ENCODE data around the gene AQP5.

AQP5 gene

DNA sequence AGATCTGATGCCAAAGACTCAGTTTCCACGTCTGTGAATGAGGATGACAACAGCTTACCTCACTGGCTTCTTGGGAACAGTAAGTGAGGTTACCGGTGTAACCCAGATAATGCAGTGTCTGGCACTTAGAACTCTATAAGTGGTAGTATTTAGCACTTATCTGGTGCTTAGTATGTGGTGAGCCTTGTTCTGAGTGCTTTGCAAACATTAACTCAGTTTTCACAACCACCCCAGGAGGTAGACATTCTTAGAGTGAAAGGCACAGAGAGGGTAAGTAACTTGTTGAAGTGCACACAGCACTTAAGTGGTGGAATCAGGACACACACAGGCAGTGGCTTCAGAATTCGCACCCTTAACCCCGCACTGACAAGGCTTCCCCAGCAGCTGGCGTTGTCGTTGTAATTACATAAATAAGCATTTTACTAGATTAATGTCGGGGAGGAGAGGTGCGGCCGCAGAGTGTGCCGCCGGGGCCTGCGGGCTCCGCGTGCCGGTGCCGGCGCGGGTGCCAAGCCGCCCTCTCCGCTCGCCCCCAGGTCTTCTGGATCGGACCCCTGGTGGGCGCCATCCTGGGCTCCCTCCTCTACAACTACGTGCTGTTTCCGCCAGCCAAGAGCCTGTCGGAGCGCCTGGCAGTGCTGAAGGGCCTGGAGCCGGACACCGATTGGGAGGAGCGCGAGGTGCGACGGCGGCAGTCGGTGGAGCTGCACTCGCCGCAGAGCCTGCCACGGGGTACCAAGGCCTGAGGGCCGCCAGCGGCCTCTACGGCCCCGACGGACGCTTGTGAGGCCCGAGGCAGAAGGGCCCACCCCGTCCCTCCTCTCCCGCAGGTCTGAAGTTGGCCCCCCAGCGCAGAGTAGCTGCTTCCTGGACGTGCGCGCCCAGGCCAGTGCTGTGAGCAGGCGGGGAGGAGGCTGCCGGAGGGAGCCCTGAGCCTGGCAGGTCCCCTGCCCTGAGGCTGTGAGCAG, 6.5 kb upstream of the AQP5 start:
- Histone ChIP-seq H3K36me3 (ENCODE audit: control insufficient read depth in 1 of 2, insufficient read depth in 2 of 2, low read depth in 1 of 2, low read length in 2 of 2) (no peaks in the 10 kb centered on the region), H3K9ac (ENCODE audit: low read length) (no peak overlapping the region), H2BK5ac (ENCODE audit: low read depth, low read length, poor library complexity, severe bottlenecking) (no peak overlapping the region), H3K27ac (ENCODE audit: low read length, poor library complexity, severe bottlenecking) (no peak overlapping the region), H2BK15ac (ENCODE audit: low read depth, poor library complexity, severe bottlenecking) (no peak overlapping the region), H4K8ac (ENCODE audit: low read length) (no peak overlapping the region), H4K91ac (ENCODE audit: low read length) (no peak overlapping the region), H3K4ac (ENCODE audit: low read depth in 1 of 2, low read length in 2 of 2) (no peak overlapping the region), H2BK120ac (ENCODE audit: low read depth, low read length) (no peak overlapping the region), H3K4me1 (ENCODE audit: control insufficient read depth, insufficient read depth, low read depth, low read length) (peaks cover 9% of the 10 kb centered on the region), H3K9me3 (ENCODE audit: control insufficient read depth, low read length) (no peaks in the 10 kb centered on the region), H3K79me1 (replicated peaks; ENCODE audit: low read length, poor library complexity, severe bottlenecking) (no peaks in the 10 kb centered on the region), H2BK12ac (ENCODE audit: low read length in 2 of 2) (no peak overlapping the region), H3K4me3 (ENCODE audit: insufficient read depth in 1 of 2, low read depth in 1 of 2, low read length in 2 of 2) (no peak overlapping the region), H3K4me2 (ENCODE audit: low read length, poor library complexity, severe bottlenecking) (no peak overlapping the region), H2AFZ (ENCODE audit: low read depth, low read length) (no peak overlapping the region), H3K23ac (ENCODE audit: low read length in 2 of 2) (no peak overlapping the region), H3K27me3 (ENCODE audit: control insufficient read depth in 1 of 2, insufficient read depth in 1 of 2, low read length in 2 of 2) (peaks cover 88 to 94% of the 10 kb centered on the region in 2 experiments), H3K18ac (ENCODE audit: low read depth in 1 of 2, low read length in 2 of 2) (no peak overlapping the region), H3K14ac (ENCODE audit: low read length in 2 of 2) (no peak overlapping the region), H2AK5ac (ENCODE audit: low read length, severe bottlenecking) (no peak overlapping the region)
- DNase-seq: no peak
- WGBS: 45% methylated on average over 53 of the region's 53 CpGs

DNA sequence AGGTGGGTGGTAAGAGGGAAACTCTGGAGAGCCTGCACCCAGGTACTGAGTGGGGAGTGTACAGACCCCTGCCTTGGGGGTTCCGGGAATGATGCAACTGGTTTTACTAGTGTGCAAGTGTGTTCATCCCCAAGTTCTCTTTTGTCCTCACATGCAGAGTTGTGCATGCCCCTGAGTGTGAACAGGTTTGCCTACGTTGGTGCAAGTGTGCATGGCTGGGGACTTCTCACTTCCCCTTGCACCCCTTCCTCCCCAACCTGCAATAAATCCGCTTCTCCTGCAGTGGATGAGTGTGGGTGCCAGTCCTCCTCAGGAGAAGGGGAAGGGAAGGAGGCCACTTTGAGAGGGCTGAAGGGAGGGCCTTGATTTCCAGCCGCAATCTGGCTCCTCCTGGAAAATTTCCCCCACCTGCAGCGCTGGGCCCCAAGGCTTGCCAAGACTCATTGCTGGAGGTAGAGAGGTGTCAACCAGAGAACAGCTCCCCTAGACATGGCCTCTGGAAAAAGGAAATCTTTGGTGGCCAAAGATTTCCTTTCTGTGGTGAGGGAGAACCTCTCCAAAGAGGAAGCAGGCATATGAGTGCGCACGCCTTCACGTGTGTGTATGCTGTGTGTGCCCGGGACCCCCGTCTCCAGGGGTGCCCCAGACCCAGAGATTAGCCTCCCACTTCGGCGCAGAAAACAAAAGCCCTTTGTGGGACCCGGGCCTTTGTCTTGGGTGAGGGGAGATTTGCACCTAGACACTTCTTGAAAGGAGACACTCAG, 5.6 kb upstream of the AQP5 start:
- Histone ChIP-seq H2BK12ac (ENCODE audit: low read length in 2 of 2) (no peak overlapping the region), H3K18ac (ENCODE audit: low read depth in 1 of 2, low read length in 2 of 2) (no peak overlapping the region), H4K91ac (ENCODE audit: low read length) (no peak overlapping the region), H2BK15ac (ENCODE audit: low read depth, poor library complexity, severe bottlenecking) (no peak overlapping the region), H3K4me1 (ENCODE audit: control insufficient read depth, insufficient read depth, low read depth, low read length) (peaks cover 14% of the 10 kb centered on the region), H2BK5ac (ENCODE audit: low read depth, low read length, poor library complexity, severe bottlenecking) (no peak overlapping the region), H3K9ac (ENCODE audit: low read length) (no peak overlapping the region), H3K23ac (ENCODE audit: low read length in 2 of 2) (no peak overlapping the region), H3K79me1 (replicated peaks; ENCODE audit: low read length, poor library complexity, severe bottlenecking) (no peaks in the 10 kb centered on the region), H3K36me3 (ENCODE audit: control insufficient read depth in 1 of 2, insufficient read depth in 2 of 2, low read depth in 1 of 2, low read length in 2 of 2) (no peaks in the 10 kb centered on the region), H2BK120ac (ENCODE audit: low read depth, low read length) (no peak overlapping the region), H3K27ac (ENCODE audit: low read length, poor library complexity, severe bottlenecking) (no peak overlapping the region), H2AK5ac (ENCODE audit: low read length, severe bottlenecking) (no peak overlapping the region), H3K4me2 (ENCODE audit: low read length, poor library complexity, severe bottlenecking) (no peak overlapping the region), H3K4ac (ENCODE audit: low read depth in 1 of 2, low read length in 2 of 2) (no peak overlapping the region), H3K27me3 (ENCODE audit: control insufficient read depth in 1 of 2, insufficient read depth in 1 of 2, low read length in 2 of 2) (peaks cover 95 to 98% of the 10 kb centered on the region in 2 experiments), H3K14ac (ENCODE audit: low read length in 2 of 2) (no peak overlapping the region), H3K4me3 (ENCODE audit: insufficient read depth in 1 of 2, low read depth in 1 of 2, low read length in 2 of 2) (no peak overlapping the region), H4K8ac (ENCODE audit: low read length) (no peak overlapping the region), H2AFZ (ENCODE audit: low read depth, low read length) (no peak overlapping the region), H3K9me3 (ENCODE audit: control insufficient read depth, low read length) (no peaks in the 10 kb centered on the region)
- DNase-seq: no peak
- WGBS: 85% methylated on average over 12 of the region's 13 CpGs

DNA sequence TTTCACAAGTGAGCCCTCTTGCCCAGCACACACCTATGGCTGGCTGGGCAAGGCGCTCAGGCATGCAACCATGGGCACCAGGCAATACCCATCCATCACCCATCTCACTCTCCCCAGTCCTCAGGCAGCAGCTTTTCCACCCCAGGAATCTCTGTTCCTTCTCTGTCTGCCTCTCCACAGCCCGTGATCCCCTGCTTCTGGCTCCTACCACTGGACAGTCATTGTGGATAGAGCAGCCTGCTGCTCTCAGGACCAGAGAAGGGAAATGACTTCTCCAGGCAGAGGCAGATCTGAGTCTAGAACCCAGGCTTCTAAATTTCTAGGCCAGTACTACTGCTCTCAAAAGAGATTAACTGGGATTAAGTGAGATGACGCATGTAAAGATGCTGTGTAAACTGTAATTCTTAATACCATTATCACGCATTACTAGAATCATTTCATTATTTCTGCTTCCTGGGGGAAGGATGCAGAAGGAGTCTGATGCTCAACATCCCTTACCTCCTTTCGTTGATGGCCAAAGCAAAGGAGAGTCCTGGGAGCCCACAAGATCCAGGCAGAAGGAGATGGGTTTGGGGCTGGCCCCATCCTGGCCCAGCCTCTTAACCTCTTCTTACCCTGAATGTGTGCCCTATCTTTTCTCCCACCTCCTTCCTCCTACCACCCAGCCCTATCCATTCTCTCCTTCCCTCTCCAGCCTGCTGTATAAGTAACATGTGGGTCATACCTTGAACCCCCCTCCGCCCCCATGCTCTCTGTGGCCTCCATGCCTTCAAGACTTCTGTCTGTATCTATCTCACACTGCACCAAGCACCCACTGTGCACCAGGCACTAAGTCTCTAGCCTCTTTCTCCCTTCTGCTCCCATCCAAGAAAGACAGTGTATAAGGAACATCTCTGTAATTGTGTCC, 4.8 kb upstream of the AQP5 start:
- DNase-seq: no peak
- 79% methylated on average over 5 of the region's 6 CpGs for WGBS
- no peak overlapping the region for H2AFZ ChIP-seq (ENCODE audit: low read depth, low read length)

More for the DNA sequence above, 4.8 kb upstream of the AQP5 start:
- no peaks in the 10 kb centered on the region for H3K9me3 ChIP-seq (ENCODE audit: control insufficient read depth, low read length)
- no peak overlapping the region for H2BK12ac ChIP-seq (ENCODE audit: low read length in 2 of 2)
- H3K27ac ChIP-seq (ENCODE audit: low read length, poor library complexity, severe bottlenecking): no peak overlapping the region
- H2BK5ac ChIP-seq (ENCODE audit: low read depth, low read length, poor library complexity, severe bottlenecking): no peak overlapping the region
- H3K23ac ChIP-seq (ENCODE audit: low read length in 2 of 2): no peak overlapping the region
- H3K4me3 ChIP-seq (ENCODE audit: insufficient read depth in 1 of 2, low read depth in 1 of 2, low read length in 2 of 2): no peak overlapping the region
- no peak overlapping the region for H3K4me2 ChIP-seq (ENCODE audit: low read length, poor library complexity, severe bottlenecking)
- peaks cover 21% of the 10 kb centered on the region for H3K4me1 ChIP-seq (ENCODE audit: control insufficient read depth, insufficient read depth, low read depth, low read length)
- no peak overlapping the region for H3K4ac ChIP-seq (ENCODE audit: low read depth in 1 of 2, low read length in 2 of 2)
- H3K14ac ChIP-seq (ENCODE audit: low read length in 2 of 2): no peak overlapping the region
- H2AK5ac ChIP-seq (ENCODE audit: low read length, severe bottlenecking): no peak overlapping the region
- no peaks in the 10 kb centered on the region for H3K79me1 ChIP-seq (replicated peaks; ENCODE audit: low read length, poor library complexity, severe bottlenecking)
- H4K91ac ChIP-seq (ENCODE audit: low read length): no peak overlapping the region
- H3K9ac ChIP-seq (ENCODE audit: low read length): no peak overlapping the region
- H3K18ac ChIP-seq (ENCODE audit: low read depth in 1 of 2, low read length in 2 of 2): no peak overlapping the region
- no peak overlapping the region for H4K8ac ChIP-seq (ENCODE audit: low read length)
- peaks cover 91 to 92% of the 10 kb centered on the region in 2 experiments for H3K27me3 ChIP-seq (ENCODE audit: control insufficient read depth in 1 of 2, insufficient read depth in 1 of 2, low read length in 2 of 2)
- no peaks in the 10 kb centered on the region for H3K36me3 ChIP-seq (ENCODE audit: control insufficient read depth in 1 of 2, insufficient read depth in 2 of 2, low read depth in 1 of 2, low read length in 2 of 2)
- H2BK120ac ChIP-seq (ENCODE audit: low read depth, low read length): no peak overlapping the region
- H2BK15ac ChIP-seq (ENCODE audit: low read depth, poor library complexity, severe bottlenecking): no peak overlapping the region

All from mesenchymal stem cell (in vitro differentiated cells and primary cell).